Aorta (tissue), 5 donors: Measurements from ENCODE around the gene UGGT1. TPM values are rescaled to one million over a fixed set of nuclear protein-coding genes. Genes with fewer than 3 reads are reported as not detected.
"Not testable (repeated sequence)": the region's sequence is repeated elsewhere in the genome, so short reads cannot be mapped to it uniquely, and the experiment has no call there.

Experiments used
- ATAC-seq: fragments of 200-7000 bp; cut with Tn5 transposase; one replicate; pipeline ENCODE4 v1.9.1; 2022; ENCODE audit warnings: moderate library complexity; ENCODE audit not compliant: low FRiP score
- DNase-seq, 2 donors: peaks; one replicate each; pipeline ENCODE4 v3.0.0-alpha.2; 2020
- H3K27ac ChIP-seq, 2 donors: one replicate each; pipeline ENCODE4 v1.5.1; 2013; ENCODE audit warnings: low read length in 2 of 2, mild to moderate bottlenecking in 2 of 2, moderate library complexity in 2 of 2, control low read depth in 1 of 2, inconsistent platforms in 1 of 2, low read depth in 1 of 2
- H3K27me3 ChIP-seq, 2 donors: one replicate each; pipeline ENCODE4 v1.6.1; 2013; ENCODE audit warnings: control low read depth in 1 of 2, low read length in 1 of 2, mild to moderate bottlenecking in 1 of 2, moderate library complexity in 1 of 2; ENCODE audit not compliant: insufficient read depth in 2 of 2, control insufficient read depth in 1 of 2
- H3K36me3 ChIP-seq, 2 donors: one replicate each; pipeline ENCODE4 v1.6.1; 2013; ENCODE audit warnings: control low read depth in 1 of 2, low read length in 1 of 2, mild to moderate bottlenecking in 1 of 2; ENCODE audit not compliant: insufficient read depth in 2 of 2, control insufficient read depth in 1 of 2
- H3K4me1 ChIP-seq, 2 donors: one replicate each; pipeline ENCODE4 v1.6.1; 2013; ENCODE audit warnings: low read length in 2 of 2, control low read depth in 1 of 2, mild to moderate bottlenecking in 1 of 2, moderate library complexity in 1 of 2; ENCODE audit not compliant: insufficient read depth in 2 of 2, control insufficient read depth in 1 of 2
- H3K4me3 ChIP-seq, 2 donors: one replicate each; pipeline ENCODE4 v1.5.1; 2013; ENCODE audit warnings: low read length in 2 of 2, control low read depth in 1 of 2, mild to moderate bottlenecking in 1 of 2
- H3K9me3 ChIP-seq: one replicate; pipeline ENCODE4 v1.6.1; 2013; ENCODE audit warnings: mild to moderate bottlenecking, low read length; ENCODE audit not compliant: control insufficient read depth
- WGBS, 2 donors: extraction: QIAGEN DNeasy Blood & Tissue Kit; methylation state at CpG; one replicate each; pipeline ENCODE4 v1.1.7; 2013; 5-methylcytosine and 5-hydroxymethylcytosine counted together
- intact Hi-C, 2 donors: fragments of 100-400 bp; cut with DNase I; formaldehyde crosslinking; loops; one replicate each; pipeline versions ENCODE4 v1.14.2 to v1.15.0; 2022
- polyA plus RNA-seq, 2 donors: library from polyadenylated mRNA; stranded (reverse); fragments of 200-250 nt; gene quantifications; one replicate each; pipeline ENCODE4 v1.2.3, GENCODE V29; 2013
- total RNA-seq, 2 donors: library from RNA; stranded (reverse); fragmentation: NEBNext Ultra II Directional; extraction: Animal tissue kit (Norgen Biotek cat#: 25700); gene quantifications; one replicate each; pipeline ENCODE4 v1.2.1, GENCODE V29; 2021
- donor health status: healthy with polysubstance abuse.
- donor health status: Bipolar disorder and iron deficiency.
- donor health status: DM: no; HTN: no; CAD: no.
- donor health status: DM: no; HTN: no; CAD: no.
- donor health status: DM: yes; HTN: yes; CAD: no.

Gene UGGT1
- total and polyA plus RNA-seq, 4 donors, result 3.0 to 39.2 (median 24.1) TPM

- Histone ChIP-seq H3K36me3 (no peaks in the 10 kb centered on the region), H3K9me3 (peaks cover 2% of the 10 kb centered on the region), H3K4me1 (no peaks in the 10 kb centered on the region), H3K27ac (no peak overlapping the region), H3K4me3 (no peak overlapping the region), H3K27me3 (no peaks in the 10 kb centered on the region)
- DNase-seq (no peak), ATAC-seq (no peak)
- 85 to 94% methylated on average over 3 of the region's 3 CpGs for WGBS, 2 donors
- intact Hi-C loops, result no loop called here
These were observed 115.2 kb downstream of the UGGT1 start for GRCh38 chr2:128206245-128206644.

DNA sequence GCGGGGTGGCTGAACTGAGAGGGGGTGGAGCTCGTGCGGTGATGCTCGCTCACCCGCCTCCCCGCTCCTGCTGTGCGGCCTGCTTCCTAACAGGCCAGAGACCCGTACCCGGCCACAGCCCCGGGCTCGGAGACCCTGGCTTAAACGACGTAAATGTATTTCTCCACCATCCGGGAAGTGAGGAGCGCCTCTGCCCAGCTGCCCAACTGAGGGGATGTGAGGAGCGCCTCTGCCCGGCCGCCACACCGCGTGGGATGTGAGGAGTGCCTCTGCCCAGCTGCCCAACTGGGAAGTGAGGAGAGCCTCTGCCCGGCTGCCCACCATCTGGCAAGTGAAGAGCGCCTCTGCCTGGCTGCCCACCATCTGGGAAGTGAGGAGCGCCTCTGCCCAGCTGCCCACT is 117.0 kb downstream of the UGGT1 start:
- Histone ChIP-seq H3K27ac (no peak overlapping the region), H3K4me3 (no peak overlapping the region), H3K27me3 (no peaks in the 10 kb centered on the region), H3K36me3 (no peaks in the 10 kb centered on the region), H3K9me3 (peaks cover 2% of the 10 kb centered on the region), H3K4me1 (no peaks in the 10 kb centered on the region)
- WGBS, 2 donors, result 95 to 97% methylated on average over 23 of the region's 23 CpGs
- DNase-seq (no peak), ATAC-seq (no peak)
- intact Hi-C loops, result no loop called here

DNA sequence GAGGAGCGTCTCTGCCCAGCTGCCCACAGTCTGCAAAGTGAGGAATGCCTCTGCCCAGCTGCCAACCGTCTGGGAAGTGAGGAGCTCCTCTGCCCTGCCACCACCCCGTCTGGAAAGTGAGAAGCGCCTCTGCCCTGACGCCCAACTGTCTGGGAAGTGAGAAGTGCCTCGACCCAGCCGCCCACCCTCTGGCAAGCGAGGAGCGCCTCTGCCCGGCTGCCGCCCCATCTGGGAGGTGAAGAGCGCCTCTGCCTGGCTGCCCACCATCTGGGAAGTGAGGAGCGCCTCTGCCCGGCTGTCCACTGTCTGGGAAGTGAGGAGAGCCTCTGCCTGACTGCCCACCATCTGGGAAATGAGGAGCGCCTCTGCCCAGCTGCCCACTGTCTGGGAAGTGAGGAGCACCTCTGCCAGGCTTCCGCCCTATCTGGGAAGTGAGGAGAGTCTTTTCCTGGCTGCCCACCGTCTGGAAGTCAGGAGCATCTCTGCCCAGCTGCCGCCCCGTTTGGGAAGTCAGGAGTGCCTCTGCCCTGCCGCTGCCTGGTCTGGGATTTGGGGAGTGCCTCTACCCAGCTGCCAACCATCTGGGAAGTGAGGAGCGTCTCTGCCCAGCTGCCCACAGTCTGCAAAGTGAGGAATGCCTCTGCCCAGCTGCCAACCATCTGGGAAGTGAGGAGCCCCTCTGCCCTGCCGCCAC is 117.8 kb downstream of the UGGT1 start:
- ATAC-seq, H3K27ac ChIP-seq, H3K4me3 ChIP-seq, H3K27me3 ChIP-seq, H3K9me3 ChIP-seq, DNase-seq, intact Hi-C loops, H3K36me3 ChIP-seq, H3K4me1 ChIP-seq: not testable (repeated sequence)
- 92 to 95% methylated on average over 21 to 22 of the region's 22 CpGs for WGBS, 2 donors

GRCh38 chr2:128214251-128214650 is 123.3 kb downstream of the UGGT1 start:
- DNase-seq, result no peak
- Histone ChIP-seq H3K4me3 (no peak overlapping the region), H3K27ac (no peak overlapping the region), H3K4me1 (no peaks in the 10 kb centered on the region), H3K36me3 (no peaks in the 10 kb centered on the region), H3K9me3 (no peaks in the 10 kb centered on the region), H3K27me3 (no peaks in the 10 kb centered on the region)
- WGBS, 2 donors, result 90 to 91% methylated on average over 14 of the region's 14 CpGs
- no peak for ATAC-seq
- intact Hi-C loops, result no loop called here

DNA sequence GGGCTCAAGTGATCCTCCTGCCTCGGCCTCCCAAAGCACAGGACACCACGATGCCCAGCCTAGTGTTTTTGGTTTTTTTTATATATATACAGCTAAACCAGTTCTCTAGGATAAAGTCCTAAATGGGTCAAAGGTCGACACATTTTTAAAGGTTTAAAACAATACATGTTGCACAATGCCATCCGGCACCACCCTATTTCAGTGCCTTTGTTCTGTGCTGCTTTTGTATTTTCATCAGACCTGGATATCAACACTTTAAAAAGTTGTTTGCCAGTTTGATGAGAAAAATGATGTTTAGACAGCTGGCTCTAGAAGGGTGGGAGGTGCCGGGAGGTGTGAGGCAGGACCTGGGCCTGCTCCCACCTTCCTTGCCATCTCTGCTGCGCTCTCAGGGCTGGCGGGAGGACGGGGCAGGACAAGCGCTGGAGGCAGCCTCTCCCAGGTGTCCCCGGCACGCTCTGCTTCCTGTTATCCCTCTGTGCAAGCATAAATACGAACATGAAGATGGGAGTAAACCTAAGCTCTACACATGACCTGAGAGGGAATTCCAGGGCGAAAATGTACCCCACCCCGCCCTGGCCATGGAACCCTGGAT is 124.0 kb downstream of the UGGT1 start:
- no peak overlapping the region for H3K27ac ChIP-seq
- DNase-seq, result peak in 1 of 2 donors; percentile 52
- ATAC-seq, result no peak
- no peaks in the 10 kb centered on the region for H3K9me3 ChIP-seq
- no peaks in the 10 kb centered on the region for H3K4me1 ChIP-seq
- 87 to 89% methylated on average over 14 of the region's 14 CpGs for WGBS, 2 donors
- no peaks in the 10 kb centered on the region for H3K27me3 ChIP-seq
- H3K4me3 ChIP-seq, result no peak overlapping the region
- intact Hi-C loops, result no loop called here
- H3K36me3 ChIP-seq, result no peaks in the 10 kb centered on the region

GRCh38 chr2:128215897-128216642 is 125.1 kb downstream of the UGGT1 start:
- no peak for ATAC-seq
- Histone ChIP-seq H3K4me3 (no peak overlapping the region), H3K9me3 (no peaks in the 10 kb centered on the region), H3K27me3 (no peaks in the 10 kb centered on the region), H3K4me1 (no peaks in the 10 kb centered on the region), H3K27ac (no peak overlapping the region), H3K36me3 (no peaks in the 10 kb centered on the region)
- intact Hi-C loops, result no loop called here
- WGBS, 2 donors, result 85 to 88% methylated on average over 10 of the region's 10 CpGs
- peak in 1 of 2 donors; percentile 31 for DNase-seq

DNA sequence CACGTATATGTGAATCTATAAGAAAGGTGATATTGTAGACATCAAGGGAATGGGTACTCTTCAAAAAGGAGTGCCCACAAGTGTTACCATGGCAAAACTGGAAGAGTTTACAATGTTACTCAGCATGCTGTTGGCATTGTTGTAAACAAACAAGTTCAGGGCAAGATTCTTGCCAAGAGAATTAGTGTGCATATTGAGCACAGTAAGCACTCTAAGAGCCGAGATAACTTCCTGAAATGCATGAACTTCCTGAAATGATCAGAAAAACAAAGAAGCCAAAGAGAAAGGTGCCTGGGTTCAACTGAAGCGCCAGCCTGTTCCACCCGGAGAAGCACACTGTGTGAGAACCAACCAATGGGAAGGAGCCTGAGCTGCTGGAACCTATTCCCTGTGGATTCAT is 126.7 kb downstream of the UGGT1 start:
- DNase-seq, result no peak
- no peaks in the 10 kb centered on the region for H3K4me1 ChIP-seq
- H3K4me3 ChIP-seq, result no peak overlapping the region
- no peak for ATAC-seq
- intact Hi-C loops, result no loop called here
- H3K27me3 ChIP-seq, result no peaks in the 10 kb centered on the region
- H3K27ac ChIP-seq, result no peak overlapping the region
- no peaks in the 10 kb centered on the region for H3K9me3 ChIP-seq
- 72 to 82% methylated on average over 4 of the region's 4 CpGs for WGBS, 2 donors
- no peaks in the 10 kb centered on the region for H3K36me3 ChIP-seq

- no peak for DNase-seq
- 41 to 68% methylated on average over 8 of the region's 8 CpGs for WGBS, 2 donors
- H3K27me3 ChIP-seq, result no peaks in the 10 kb centered on the region
These were observed 128.9 kb downstream of the UGGT1 start for GRCh38 chr2:128219891-128220290.

DNA sequence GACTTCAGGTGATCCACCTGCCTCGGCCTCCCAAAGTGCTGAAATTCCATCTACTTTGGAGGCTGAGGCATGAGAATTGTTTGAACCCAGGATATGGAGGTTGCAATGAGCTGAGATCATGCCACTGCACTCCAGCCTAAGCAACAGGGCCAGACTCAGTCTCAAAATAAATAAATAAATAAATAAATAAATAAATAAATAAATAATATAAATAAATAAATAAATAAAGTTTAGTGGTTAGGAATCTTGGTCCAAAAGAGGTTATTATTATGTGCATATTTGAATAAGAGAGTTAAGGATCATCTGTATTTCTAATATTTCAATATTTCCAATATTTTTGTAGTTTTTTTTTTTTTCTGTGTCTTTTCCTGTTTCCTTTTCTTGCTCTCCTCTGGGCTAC is 136.9 kb downstream of the UGGT1 start:
- no peaks in the 10 kb centered on the region for H3K36me3 ChIP-seq
- no peak overlapping the region for H3K27ac ChIP-seq
- no peak for ATAC-seq
- H3K4me1 ChIP-seq, result no peaks in the 10 kb centered on the region
- peaks cover 3% of the 10 kb centered on the region for H3K9me3 ChIP-seq
- no peak overlapping the region for H3K4me3 ChIP-seq
- WGBS, 2 donors, result 96 to 99% methylated on average over 1 of the region's 1 CpG
- no peaks in the 10 kb centered on the region for H3K27me3 ChIP-seq
- DNase-seq, result no peak
- intact Hi-C loops, result no loop called here

More at GRCh38 chr2:128219891-128220290, 128.9 kb downstream of the UGGT1 start:
- Histone ChIP-seq H3K27ac (no peak overlapping the region), H3K4me3 (no peak overlapping the region), H3K4me1 (no peaks in the 10 kb centered on the region), H3K36me3 (no peaks in the 10 kb centered on the region), H3K9me3 (no peaks in the 10 kb centered on the region)
- ATAC-seq, result no peak
- intact Hi-C loops, result no loop called here
